HG03439 (cell line): Measurements from ENCODE around the gene KLK14.

Source experiments
- ATAC-seq: cut with Tn5 transposase; IDR thresholded peaks from one replicate; pipeline ENCODE4 v1.9.1; 2021; ENCODE audit warnings: mild to moderate bottlenecking, moderate library complexity; ENCODE audit not compliant: unreplicated experiment

Gene KLK14

DNA sequence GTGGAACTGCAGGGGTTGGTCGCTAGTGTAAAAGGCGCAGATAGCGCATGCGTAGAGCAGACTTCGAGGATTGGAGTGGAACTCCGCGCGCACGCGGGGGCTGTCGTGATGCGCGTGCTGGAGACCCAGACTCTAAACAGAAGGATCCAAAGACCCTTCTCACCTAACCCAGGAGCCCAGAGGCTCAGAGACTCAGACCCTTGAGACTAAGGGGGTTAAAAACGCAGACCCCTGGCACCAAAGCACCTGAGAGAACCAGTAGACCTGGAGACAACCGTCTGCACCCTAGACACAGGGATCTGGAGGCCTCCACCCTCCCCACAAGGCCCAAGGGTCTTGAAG is 26.1 kb upstream of the KLK14 start:
- peak; percentile 31 for ATAC-seq

DNA sequence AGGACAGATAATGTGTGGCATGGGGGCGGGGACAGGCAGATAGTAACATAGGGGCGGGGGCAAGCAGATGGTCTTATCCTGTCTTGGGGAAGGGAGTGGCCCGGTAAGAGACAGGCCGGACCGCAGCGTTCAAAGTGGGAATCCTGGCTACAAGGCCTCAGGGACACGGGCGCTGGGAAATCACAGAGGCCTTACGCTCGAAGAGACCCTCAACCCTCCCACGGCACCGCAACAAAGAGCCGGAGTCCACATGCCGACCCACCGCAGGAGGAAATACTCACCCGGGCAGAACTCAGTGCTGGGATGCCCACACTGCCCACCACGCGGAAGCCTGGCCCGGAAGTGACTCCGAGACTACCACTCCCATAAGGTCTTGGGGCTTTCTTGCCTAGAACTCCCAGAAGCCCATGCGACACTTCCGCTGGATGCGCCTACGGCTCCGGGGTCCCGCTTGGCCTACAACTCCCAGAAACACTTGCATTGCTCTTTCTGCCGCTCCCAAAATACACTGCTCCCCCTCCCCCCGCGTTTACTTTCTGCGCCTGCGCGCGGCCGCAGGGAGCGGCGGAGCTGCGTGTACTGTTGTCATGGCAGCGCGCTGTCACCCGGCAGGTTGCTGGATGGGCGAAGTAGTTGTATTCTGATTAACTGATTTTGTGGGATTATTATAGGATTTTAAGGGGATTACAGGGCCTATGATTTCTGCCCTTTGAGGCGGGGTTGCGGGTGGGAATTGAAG is 25.5 kb upstream of the KLK14 start, which contains the start of gene CTU1:
TSS of gene CTU1 (minus strand) at position 344 of the 739 bp plus-strand sequence. CDS start 3,840 bp downstream, outside the sequence.
- ATAC-seq = peak; percentile 97

DNA sequence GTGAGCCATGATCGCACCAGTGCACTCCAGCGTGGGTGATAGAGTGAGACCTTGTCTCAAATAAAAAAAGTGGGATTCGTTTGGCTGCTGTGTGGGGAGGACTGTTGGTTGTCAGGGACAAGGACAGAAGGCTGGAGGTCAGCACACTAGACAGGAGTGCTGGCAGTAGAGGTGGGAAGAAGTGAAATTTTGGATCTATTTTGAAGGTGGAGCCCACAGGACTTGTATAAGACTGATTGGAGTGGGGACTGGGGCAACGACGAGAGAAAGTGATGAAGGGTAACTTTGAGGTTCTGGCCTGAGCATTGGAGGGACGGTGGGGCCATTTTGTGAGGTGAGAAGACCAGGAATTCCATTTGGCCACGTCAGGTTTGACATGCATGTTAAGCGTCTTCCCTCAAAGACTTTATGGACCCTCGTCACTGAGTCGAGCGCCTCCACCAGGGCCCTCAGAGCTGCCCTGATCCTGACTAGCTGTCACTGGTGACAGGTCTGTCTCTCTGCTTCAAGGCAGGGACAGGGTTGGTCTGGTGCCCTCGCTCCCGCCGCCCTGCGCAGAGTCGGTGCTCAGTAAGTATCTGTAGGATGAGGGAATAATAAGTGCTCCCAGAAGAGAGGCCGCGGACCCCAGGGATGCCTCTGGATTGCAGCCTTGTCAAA is 24.8 kb upstream of the KLK14 start:
- peak; percentile 4 for ATAC-seq

DNA sequence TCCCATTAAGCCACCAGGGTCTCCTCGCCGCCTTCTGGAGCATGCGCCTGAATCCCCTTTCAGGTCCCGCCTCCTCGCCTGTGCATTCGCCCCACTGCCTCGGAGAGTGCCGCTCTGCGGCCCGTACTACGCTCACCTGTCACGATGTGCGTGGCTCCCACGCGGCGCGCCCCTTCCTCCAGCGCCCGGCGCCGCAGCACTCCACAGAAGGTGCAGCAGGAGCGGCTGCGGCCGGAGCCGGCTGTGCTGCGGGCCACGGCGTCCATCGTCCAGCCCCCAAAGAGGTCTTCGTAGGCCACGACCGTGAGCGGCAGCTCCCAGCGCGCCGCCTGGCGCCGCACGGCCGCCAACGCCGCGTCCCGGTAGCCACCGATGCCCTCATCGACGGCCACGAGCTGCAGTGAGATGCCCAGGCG is 21.2 kb upstream of the KLK14 start:
- no peak for ATAC-seq

DNA sequence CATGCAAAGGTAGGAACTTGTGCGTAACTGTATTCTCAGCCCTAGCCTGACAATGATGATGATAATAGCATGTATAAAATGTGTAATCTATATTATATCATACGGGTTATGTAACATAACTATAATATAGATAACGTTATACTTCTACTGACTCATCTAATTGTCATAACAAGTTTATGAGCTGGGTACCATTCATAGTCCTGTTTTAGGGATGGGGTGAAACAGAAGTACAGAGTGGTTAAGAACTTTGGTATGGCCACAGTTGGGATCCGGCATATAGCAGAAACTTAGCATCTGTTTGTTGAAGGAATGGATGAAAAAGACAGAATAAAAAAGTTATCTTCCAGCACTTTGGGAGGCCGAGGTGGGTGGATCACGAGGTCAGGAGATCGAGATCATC is 20.3 kb upstream of the KLK14 start:
- ATAC-seq = no peak

DNA sequence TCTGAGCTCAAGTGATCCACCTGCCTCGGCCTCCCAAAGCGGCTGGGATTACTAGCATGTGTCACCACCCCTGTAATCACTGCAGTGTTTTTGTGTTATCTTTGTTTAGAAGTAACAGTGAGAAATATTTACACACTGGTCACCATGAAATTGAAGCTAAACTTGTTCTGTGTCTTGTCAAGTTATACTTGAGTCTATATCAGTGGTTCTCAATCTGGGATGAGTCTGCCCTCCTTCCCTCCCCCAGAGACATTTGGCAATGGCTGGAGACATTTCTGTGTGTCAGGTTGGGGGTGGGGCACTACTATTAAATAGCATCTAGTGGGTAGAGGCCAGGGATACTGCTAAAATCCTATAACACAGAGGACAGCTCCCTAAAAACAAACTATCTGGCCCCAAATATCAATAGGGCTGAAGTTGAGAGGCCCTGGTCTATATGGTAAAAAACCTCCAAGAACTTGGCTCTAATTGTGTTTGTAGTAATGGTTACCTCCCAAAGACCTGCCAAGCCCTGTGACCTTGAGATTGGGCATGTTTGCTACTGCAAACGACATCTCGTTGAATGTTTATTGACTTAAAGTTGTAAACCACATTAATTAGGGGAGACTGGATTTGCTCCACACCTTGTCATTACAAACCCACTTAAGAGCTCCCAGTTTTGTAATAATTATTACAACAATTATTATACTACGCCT is 18.6 kb upstream of the KLK14 start:
- no peak for ATAC-seq

DNA sequence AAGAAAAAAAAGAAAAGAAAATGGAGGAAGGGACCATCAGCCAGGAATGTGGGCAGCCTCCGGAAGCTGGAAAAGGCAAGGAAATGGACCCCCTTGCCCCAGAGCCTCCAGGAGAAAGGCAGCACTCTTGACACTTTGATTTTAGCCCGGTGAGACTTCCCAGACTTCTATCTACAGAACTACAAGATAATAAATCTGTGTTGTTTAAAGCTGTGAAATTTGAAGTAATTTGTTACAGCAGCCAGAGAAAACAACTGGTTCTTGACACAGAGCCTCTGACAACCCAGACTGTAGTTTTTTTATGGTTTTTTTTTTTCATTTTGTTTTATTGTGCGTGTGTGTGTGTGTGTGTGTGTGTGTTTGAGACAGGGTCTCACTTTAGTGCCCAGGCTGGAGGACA is 17.9 kb upstream of the KLK14 start:
- ATAC-seq = no peak

DNA sequence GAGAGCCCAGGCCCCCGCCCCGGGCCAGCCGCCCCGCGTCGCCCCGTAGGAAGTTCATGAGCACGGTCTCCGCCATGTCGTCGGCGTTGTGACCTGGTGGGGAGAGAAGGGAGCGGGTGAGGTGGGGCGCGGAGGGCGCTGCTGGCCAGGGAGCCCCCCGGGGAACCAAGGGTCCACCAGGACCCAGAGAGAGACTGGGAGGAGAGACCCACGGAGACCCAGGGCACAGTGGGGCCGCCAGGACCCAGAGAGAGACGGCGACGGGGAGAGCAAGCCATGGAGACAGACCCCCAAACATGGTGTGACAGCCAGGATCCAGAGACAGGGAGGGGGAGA is 16.3 kb upstream of the KLK14 start:
- no peak for ATAC-seq

DNA sequence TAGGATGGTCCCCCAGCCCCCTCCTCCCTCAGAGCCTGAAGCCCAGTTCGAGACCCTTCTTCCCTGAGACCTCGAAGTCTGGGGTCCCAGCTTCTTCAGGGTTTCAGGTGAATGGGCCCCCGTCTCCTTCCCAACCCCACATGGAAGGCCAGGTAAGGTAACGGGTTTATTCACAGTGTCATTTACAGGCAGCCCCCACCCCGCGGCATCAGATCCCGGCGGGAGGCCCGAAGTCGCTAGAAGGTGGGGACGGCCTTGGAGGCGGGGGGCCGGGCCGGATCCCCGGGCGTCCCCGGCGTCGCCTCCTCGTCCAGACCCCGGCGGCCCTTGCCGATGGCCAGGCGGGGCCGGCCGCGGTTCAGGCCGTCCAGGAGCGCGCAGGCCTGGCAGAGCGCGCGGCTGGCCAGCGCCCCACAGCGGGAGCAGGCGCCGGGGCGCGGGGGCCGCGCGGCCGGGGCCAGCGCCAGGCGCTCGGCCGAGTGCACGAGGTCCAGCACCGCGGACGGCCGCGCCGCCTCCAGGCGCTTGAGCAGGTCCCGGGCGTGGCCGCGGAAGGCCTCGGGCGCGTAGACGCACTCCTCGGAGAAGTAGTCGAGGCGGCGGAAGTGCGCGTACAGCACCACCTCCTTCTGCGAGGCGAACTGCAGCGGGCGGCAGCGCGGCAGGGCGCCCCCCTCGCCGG is 15.8 kb upstream of the KLK14 start:
- ATAC-seq = no peak

DNA sequence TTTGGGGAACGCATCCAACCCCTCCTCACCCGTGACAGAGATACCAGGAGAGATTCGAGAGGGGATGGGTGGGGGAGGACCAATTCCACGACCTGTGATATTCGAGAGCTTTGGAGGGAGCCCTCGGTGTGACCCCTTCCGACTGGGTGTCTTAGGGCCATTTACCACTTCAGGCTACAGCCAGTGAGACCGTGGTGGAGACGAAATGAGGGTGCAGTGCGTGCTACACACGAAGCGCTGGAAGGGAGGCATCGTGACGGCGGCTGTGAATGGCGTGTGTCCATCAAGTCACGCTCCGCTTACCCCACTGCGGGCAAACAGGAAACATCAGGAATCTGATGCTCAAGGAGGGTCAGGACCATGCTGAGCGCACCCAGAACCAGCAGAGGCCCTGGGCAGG is 15.1 kb upstream of the KLK14 start:
- no peak for ATAC-seq

DNA sequence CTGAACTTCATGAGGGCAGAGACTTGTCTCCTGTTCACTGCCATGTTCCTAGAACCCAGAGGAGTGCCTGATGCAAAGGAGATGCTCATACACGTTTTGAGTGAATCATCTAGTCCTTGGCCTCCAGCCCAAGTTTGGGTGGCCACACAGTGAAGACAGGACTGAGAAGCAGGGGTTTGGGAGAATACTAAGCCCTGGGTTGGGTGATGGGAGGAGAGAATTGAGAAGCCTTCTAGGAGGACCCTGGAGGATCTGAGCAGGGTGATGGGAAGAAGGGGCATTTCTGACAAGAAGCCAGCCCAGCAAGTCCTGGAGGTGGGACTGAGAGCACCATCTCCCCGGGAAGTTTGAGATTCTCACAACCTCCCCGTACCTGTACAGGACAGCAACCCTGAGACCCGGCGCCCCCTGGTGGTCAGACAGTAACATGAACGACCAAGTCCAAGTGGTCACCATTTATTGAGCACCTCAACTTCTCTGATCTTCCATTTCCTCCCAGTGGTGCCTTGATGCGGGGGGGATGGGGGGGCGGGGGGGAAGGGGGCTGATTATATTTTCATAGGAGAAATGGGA is 14.6 kb upstream of the KLK14 start:
- no peak for ATAC-seq

DNA sequence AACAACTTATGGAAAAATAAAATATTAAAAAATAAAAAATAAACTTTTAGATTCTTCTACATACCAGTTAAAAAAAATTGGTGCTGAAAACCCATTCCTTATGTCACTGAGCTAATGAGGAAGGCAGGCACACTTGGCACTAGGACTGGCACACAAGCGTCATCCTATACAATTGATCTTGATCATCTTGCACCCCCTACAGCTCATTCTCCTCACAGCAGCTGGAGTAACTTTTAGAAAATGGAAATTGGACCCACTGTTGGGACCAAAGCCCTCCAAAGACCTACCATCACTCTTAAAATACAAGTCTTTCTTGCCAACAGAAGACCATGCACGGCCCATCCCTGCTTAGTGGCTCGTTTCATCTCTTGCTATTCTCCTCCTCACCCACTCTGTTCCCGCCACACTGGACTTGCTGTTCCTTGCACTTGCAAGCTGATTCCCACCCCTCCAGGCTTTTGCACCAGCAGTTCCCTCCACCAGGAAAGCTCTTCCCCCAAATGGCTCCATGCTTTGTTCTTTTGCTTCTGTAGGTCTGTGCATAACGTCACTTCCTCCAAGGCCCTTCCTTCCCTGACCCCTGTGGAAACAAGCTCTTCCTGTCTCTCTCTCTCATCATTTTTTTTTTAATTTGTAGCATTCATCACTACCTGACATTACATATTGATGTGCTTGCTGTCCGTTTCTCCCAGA is 13.9 kb upstream of the KLK14 start:
- ATAC-seq = no peak

DNA sequence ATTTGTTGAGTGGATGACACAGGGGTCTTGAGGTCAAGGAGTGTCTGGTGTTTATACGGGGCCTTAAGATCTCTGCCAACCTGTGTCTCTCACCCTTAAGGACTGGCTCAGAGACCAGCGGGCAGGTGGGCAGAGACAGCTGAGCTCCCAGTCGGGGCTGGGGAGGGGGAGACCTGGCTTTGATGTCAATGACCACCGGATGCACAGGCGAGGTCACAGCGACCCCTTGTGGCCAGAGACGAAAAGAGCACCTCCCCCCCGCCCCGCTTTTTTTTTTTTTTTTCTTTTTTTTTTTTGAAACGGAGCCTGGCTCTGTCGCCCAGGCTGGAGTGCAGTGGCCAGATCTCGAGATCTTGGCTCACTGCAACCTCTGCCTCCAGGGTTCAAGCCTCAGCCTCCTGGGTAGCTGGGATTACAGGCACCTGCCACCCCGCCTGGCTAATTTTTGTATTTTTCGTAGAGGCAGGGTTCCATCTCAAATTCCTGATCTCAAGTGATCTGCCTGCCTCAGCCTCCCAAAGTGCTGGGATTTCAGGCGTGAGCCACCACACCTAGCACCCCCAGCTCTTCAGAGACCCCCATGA is 12.1 kb upstream of the KLK14 start:
- no peak for ATAC-seq

DNA sequence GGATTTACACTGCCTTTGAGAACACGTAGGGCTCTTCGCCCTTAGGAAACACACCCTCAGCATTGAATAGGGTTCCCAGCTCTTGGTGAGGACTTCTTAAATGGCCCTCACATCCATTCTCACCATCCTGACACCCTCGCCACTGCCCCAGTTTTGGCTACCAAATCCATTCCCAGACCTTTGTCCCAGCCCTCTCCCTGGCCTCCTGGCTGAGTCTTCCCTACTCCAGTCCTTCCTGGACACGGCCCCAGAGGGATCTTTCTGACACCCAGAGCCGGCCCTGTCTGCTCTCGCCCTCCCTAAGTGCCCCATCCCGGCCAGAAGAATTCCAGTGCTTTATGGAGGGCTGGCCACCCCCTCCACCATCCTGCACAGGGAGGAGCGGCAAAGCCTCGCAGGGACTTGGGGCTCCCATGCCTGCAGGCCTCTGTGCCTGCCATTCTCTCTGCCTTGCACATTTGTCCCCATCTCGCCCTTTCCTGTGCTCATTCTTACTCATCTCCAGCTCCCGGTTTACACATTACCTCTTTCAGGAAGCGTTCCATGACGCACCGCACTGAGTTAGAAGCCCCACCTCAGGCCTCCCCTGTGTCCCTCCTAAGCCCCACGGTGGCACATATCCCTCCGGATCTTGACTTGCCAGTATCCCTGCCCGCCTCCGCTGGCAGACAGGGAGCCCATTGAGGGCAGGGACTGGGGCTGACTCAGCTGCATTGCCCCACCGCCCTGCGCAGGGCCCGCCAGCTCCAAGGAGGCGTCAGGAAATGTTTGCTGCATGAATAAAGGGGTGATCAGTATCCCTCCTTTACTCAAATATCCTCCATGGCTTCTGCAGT is 11.0 kb upstream of the KLK14 start:
- no peak for ATAC-seq

DNA sequence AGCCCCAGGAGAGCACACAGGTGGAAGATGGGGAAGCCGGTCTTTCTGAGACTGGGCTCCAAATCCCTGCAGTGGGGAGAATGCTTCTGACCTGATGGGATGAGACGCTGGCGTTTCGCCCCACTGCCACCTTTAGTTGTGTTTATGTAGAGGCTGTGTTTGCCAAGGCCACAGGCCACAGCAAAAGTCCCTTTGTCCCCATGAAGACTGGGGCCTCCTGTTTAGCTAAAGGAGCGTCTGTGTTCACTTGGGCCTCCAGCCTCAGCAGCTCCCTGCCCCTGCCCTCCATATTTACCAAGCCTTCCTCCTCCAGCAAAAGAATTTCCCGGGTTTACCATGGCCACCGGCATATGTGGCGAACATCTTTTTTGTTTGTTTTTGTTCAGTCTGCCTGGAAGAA is 10.4 kb upstream of the KLK14 start:
- no peak for ATAC-seq

DNA sequence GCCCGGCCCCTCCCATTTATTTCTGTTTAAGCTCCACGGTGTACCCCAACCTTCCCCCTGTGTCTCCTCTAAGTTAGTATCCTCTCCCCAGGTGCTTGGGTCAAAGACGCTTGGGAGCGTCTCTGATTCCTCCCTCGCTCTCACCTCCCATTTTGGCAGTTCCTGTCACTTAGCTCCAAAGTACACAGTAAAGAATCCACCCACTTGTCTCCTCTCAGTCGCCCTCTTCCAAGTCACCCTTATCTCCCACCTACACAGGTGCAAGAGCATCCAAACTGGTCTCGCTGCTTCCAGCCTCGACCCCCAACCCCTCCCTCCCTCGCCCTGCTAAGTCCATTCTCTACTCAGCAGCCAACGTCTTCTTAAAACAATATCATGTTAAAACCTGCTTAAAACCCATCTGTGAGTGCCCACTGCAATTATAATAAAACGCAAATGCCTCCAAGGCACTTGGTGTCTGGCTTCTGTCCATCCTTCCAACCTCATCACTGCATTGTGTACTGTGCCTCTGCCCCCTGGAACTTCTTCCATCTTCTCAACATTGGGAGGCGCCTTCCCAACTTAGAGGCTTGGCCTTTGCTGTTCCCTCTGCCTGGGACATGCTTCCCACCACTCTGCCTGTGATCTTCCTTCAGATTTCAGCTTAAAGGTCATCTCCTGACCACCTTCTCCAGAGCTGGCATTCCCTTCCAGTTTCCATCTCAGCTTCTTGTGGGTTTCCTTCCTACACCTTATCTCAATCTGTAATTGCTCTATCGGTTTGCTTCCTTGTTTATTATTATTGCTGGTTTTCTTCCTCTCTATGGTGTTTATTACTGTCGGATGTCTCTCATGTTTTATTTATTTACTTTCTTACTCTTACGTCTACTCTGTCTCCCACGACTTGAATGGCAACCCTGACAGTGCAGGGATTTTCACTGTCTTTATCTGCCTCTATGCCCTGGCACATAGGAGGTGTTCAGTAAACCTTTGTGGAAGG is 9.5 kb upstream of the KLK14 start:
- ATAC-seq = no peak

DNA sequence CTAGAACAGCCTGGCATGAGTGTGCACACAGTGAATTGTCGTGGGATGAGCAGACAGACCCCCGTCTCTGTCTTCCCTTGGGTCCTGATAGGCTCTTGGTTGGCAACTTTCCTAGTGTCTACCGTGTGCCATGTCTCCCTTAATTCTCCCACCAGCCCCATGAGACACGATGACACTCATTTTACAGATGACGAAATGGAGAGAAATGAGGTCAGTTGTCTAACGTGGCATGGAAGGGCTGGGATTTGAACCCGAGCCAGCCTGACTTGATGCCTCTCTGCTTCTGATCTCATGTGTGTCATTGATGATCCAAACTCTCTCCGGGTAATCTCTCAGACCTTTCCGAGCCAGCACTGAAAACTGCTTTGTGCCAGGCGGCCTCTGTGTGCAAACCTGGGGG is 8.4 kb upstream of the KLK14 start:
- ATAC-seq = no peak

DNA sequence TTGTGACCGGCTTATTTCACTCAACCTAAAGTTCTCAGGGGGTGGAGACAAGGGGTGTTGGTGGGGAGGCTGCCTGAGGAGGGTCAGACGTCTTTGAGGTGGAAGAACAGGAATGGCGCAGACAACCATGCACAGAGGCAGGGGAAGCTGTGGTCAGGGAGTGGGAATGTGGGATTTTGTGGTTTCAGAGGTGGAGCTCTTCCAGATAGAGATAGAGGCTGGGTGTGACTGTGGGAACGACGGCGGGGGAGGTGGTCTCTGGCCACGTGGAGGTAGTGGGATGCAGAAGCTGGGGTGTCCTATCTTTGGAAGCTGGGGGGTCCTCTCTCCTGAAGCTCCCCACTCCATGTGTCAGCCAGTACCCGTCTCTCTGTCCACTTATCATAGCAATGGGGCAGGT is 7.8 kb upstream of the KLK14 start:
- ATAC-seq = no peak
